NCI-H526 (cell line): ENCODE results near the gene LRRC56.
"Not testable (repeated sequence)": the region's sequence is repeated elsewhere in the genome, so short reads cannot be mapped to it uniquely, and the experiment has no call there.

Experiments
- DNase-seq, 2 experiments: peaks; one replicate each; lab custom pipeline; 2025; lab: John Stamatoyannopoulos, UW

LRRC56 gene

DNA sequence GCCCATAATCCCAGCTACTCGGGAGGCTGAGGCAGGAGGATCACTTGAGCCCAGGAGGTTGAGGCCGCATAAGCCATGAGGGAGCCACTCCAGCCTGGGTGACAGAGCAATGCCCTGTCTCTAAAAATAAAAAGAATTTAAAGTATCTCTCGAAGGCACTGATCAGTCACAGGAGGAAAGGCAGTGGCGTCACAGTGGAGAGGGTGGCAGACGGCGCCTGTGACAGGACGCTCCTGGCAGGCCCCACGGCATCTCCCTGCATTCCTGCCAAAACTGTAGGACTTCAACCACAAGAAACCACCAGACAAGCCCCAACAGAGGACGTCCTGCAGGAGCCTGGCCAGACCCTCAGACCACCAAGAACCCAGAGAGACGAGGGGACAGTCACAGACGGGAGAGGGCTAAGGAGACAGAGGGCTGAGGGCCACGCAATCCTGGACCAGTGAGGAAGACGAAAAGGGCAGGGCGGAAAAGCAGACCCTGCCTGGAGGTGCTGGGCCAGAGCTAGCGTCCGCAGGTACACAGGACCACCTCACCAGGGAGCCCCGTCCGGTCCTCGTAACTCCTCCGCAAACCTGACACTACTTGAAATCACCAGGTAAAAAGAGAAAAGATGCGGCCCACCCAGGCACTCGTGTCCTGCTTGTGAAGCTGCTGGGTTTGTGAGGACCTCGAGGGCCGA lies 36.2 kb upstream of the LRRC56 start:
- DNase-seq, result no peak

DNA sequence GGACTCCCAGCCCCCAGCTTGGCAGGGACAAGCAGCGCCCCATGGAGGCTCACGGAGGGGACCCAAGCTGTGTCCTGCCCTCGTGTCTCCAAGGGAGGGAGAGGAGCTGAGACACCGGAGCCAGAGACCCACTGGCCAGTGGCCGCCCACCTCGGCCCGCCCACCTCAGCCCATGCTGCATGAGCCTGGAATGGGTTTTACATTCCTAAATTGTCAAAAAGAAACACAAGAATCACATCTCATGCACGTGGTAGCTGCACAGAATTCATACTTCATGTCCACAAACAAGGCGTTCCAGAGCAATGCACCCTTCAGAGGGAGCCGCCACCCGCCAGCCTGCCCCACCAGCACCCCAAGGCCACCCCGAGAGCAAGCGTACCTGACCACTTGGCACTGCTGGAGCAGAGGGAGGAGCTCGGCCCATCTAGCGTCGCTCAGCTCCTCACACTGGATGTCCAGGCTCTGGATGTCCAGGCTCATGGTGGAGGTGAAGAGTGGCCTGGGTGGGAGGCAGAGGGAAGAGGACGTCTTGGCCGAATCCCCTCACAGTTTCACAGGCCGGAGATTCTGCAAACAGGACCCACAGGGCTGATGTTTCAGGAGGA lies 35.5 kb upstream of the LRRC56 start:
- DNase-seq, result no peak

DNA sequence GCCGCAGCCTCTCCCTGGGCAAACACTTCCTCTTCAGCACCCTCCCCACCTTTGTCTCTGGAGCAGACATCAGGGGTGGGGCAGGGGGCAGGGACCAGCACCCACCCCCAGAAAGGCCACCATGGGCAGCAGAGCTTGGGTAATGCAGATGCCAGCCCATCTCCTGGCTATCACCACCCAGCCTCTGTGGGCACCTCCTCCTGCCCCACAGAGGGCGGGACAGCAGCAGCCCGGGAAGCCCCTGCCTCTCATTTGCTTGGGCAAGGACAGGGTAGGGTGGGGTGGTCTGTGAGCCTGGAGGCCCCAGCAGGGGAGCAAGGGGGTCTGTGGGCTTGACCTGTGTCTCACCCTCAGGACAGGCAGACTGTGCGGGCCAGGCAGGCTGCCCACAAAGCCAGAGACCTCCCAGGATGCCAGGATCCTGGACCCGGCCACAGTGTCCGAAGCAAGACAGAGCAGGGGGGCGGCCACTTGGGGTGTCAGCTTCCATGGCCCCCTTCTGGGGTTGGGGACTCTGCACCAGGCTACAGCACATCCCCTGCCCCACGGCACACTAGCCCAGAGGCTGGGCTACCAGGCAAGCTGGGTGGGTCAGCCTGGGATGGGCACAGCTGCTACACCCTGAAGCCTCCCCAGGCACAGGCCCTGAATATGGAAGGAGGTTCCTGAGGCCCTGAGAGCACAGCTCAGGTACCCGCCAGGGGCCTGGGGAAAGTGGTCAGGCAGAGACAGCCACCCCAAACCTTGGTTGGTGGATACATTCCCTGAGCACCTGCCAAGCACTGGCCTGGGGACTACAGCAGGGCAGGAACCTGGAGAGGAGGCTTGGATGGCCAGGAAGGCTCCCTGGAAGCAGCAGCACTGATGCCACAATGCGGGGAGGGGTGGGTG lies 34.8 kb upstream of the LRRC56 start:
- no peak for DNase-seq

DNA sequence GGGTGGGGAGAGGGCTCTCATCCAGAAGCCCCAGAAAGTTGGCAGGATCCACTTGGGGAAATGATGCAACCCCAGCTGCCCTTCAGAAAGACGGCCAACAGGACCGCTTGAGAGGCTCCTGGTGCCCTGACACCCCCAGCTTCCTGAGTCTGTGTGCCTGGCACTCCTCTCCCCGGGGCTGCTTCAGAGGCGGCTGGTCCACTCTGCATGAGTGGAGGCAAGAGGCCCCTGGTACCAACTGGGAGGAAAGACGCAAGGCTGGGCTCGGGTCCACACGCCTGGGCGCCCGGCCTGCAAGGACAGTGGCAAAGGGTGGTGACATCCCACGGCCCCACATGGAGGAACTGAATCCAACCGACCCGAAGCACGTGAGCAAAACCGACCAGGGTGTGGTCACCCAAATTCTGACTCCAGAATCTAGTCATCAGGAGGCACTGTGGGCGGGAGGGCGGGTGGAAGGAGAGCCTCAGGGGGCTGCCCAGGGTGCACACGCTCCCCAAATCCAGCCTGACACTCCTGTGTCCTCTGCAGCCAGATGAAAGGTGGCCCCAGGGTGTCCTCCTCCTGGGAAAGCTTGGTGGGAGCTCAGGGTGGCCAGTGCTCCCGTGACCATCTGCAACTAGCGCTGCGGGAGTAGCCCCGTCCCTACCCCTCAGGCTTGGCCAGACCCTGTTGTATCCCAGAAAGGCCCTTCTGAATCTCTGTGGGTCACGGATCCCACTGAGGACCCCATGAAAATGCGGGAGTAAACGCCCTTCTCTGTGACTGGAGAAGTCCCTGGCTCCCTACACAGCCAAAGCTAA lies 33.9 kb upstream of the LRRC56 start:
- DNase-seq, result no peak

DNA sequence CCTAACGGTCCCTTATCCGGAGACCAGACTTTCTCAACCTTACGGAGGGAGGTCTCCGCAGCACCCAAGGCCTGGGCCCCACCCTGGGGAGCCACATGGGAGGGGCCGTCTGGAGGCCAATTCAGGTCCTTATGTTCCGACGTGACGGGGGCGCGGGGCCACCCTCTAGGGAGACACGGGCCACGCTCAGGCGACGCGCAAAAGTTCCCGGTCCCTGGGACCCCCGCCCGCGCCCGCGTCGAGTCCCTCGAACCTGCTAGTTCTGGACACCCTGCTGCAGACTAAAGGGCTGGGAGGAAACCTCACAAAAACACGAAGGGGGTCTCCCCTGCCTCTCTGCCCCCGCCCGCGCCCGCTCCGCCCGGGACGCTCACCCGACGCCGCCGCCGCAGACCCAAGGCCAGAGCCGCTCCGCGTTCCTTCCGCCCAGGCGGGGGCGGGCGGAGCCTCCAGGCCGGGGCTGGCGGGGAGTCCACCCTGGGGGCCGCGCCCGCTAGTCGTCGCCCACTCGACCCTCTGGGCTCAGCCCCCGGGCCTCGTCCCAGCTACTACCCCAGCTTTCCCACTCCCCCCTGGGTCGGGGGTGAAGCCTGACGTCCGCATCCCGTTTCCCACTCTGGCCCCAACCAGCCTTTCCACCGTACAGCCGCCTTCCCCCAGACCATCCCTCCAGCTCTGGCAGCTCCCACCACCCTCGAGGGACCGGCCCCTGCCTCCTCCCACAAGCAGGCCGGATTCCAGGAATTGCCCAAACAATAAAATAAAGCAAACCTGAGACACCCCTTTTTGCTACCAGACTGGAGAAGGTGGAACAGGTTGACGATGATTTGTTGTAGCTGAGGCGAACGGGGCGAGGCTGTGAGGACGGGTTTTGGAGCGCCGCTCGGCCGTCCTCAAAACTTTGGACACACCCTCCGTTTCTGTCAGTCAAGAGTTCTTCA lies 33.0 kb upstream of the LRRC56 start:
- DNase-seq, result no peak

DNA sequence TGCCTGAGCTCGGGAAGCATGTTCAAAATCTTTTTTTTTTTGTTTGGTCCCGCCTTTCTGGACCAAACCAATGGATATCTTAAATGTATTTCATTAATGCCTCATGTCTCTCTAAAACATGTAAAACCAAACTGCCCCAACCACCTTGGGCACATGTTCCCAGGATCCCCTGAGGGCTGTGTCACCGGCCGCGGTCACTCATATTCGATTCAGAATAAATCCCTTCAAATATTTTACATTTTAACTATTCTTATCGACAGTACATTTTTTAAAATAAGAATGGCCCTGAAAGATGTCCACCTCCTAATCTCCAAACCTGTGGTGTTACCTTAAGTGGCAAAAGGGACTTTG lies 32.4 kb upstream of the LRRC56 start:
- DNase-seq, result no peak

DNA sequence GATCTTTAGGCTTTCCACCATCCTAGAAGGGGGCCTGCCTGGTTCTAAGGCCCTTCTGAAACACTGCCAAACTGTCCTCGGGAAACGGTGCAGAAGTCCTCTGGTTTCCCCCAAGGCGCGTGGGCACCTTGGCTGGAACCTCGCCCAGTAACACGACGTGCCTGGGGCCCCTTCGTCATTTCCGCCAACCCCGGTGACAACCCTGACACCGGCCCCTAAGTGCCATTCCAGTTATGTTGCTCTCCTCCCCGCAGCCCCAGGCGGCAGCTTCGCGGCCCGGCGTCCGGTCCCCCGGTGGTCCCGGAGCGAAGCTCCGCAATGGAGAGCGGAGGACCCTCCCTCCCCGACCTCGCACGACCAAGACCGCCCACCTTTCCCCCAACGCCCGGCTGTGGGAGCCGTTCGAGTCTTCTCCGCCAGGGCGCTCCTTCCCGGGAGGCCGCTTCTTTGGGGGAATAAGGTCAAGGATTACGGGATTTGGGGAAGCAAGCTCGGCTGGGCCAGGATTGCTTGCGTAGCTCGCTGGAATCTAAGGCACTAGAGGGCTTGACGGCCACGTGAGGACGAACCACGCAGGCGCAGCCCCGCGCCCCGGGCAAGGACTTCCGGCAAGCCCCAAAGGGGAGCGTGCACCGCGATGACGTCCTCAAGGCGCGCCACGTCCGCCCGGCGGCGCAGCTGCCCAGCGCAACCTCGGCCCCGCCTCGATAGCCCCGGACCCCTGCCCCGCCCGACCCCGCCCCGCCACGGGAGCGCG lies 30.9 kb upstream of the LRRC56 start:
- DNase-seq, result peak; percentile 94 to 99

DNA sequence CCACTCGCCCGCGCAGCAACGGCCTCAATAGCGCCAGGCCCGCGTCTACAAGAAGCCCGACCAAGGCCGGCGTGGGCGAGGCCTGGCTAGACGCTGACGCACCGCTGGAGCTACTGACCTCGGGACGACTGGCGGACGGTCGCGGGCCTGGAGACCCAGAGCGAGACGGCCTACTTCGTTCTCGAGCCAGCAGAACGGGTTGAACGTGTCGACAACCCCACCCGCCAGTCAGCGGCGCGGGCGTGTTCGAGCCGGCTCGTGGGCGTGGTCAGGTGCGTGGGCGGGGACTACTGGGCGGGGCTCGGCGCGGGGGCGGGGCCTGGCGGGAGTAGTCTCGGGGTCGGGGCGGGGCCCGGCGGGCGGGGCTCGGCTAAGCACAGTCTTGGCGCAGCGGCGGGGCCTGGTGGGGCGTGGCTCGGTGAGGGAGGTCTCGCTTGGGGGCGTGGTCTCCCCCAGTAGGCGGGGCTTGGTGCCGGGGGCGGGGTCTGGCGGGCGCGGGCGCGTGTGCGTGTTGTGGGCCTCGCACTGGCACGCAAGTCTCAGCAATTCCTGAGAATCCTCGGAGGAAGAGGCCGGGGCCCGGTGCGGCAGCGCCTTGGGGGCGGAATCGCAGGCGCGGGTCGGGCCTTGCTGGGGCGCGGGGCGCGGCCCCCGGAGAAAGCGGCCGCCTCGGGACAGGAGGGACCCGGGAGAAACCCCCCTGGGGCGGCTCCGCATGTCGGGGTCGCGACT lies 30.2 kb upstream of the LRRC56 start, which contains the start of gene RNH1:
Gene RNH1 (minus strand): TSS at position 248 of the 732 bp plus-strand sequence. CDS start 5,080 bp downstream, outside the sequence.
- peak; percentile 94 to 98 for DNase-seq

DNA sequence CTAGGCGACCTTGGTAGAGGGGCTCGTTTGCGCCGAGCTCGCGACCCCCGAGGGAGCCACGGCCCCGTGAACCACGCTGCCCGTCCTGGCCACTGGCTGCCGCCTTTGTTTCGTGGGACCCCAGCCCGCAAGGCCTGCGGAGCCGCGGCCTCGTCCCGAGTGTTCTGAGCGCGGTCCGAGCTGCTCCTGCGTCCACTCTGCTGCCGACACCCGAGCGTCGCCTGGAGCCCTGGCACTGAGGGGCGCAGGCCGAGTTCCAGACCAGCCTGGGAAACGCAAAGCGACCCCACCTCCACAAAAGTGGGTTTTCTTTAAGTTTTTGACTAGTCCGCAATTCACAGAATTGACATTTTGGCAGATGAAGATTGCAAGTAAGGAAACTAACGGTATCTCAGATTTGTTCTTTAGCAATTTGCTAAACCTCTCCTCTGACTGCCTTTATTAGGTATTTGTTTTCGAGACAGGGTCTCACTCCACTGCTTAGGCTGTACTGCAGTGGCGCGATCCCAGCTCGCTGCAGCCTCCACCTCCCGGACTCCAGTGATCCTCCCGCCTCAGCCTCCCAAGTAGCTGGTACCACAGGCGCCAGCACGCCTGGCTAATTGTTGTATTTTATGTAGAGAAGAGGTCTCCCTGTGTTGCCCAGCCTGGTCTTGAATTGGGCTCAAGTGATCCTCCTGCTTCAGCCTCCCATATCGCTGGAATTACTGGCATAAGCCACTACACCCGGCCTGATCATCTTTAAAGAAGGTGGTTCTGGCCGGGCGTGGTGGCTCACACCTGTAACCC lies 29.4 kb upstream of the LRRC56 start:
- no peak for DNase-seq

DNA sequence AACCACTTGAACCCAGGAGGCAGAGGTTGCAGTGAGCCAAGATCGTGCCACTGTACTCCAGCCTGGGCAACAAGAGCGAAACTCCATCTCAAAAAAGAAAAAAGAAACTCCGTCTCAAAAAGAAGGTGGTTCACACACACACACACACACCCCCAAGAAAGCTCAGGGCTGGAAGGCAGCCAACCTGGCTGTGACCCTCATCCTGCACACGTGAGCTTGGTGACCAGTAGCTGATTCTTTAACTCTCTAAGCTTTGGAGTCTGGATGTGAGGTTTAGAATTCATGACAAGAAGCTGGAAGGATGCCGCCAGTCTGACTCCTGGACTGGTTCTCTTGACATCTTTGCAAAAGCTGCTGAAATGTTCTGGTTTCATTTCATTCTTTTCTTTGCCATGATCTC lies 28.4 kb upstream of the LRRC56 start:
- no peak for DNase-seq

DNA sequence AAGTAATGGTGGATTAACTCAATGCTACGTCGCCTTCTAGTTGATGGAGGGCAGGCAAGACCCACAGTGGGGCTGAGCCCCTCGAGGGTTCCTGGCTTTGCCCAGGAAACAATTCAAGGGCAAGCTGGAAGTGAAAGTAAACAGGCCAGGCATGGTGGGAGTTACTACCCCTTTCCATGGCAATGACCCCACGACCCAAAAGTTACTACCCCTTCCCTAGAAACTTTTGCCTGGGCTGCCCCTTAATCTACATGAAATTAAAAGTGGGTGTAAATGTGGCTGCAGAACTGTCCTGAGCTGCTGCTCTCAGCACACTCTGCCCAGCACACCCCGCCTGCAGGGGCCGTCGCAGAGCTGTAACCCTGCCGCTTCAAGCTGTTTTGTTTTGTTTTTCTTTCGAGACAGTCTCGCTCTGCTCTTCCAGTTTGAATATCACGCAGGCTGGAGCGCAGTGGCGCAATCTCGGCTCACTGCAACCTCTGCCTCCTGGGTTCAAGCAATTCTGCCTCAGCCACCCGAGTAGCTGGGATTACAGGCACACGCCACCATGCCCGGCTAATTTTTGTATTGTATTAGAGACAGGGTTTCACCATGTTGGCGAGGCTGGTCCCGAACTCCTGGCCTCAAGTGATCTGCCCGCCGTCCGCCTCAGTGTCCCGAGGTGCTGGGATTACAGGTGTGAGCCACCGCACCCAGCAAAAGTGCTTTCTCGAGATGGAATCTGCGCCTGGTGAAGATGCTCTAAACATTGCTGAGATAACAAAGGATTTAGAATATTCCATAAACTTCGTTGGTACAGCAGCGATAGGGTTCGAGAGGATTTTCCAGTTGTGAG lies 24.3 kb upstream of the LRRC56 start:
- no peak for DNase-seq

DNA sequence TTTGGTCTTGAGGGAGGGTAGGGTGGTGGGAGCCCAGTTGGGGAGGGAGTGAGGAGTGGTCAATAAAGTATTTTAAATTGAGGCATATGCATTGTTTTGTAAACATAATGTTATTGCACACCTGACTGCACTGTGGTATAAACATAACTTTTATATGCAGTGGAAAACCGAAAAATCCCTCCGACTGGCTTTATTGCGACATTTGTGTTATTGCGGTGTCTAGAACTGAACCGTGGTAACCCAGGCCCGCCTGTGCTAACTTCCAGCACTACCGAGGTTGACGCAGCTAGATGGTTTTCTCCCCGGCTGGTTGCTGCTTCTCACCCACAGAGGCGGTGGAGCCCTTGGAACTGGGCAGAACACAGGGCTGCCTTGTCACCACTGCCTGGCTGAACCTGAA lies 22.7 kb upstream of the LRRC56 start:
- no peak for DNase-seq

DNA sequence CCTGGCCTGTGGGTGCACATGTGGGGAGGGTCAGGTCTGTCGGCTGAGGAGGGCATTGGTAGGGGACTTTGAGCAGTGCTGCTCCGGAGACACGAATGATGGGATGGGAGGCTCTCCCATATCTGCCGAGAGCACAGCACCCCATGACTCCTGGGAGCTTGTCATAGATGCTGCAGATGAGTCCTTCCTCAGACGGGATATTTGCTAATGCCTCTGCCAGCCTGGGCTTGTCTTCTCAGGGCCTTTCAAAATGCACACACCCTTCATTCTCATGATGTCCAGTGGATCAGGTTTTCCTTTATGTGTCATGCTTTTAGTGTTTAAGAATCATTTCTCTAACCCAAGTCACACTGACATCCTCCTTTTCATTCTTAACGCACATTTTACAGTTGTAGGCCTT lies 22.2 kb upstream of the LRRC56 start:
- DNase-seq, result no peak

DNA sequence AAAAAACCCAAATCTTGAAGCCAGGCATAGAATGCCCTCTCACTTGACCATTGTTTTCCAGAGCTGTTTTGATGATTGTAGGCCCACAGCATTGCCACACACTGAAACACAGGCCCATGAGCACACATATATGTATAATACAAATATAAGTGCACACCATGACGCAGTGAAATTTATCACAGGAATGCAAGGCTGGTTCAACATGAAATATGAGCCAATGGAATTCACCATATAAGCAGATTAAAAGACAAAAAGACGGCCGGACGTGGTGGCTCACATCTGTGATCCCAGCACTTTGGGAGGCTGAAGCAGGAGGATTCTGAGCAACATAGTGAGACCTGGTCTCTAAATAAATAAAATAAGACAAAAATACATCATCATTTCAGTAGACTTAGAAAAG lies 20.9 kb upstream of the LRRC56 start:
- no peak for DNase-seq

DNA sequence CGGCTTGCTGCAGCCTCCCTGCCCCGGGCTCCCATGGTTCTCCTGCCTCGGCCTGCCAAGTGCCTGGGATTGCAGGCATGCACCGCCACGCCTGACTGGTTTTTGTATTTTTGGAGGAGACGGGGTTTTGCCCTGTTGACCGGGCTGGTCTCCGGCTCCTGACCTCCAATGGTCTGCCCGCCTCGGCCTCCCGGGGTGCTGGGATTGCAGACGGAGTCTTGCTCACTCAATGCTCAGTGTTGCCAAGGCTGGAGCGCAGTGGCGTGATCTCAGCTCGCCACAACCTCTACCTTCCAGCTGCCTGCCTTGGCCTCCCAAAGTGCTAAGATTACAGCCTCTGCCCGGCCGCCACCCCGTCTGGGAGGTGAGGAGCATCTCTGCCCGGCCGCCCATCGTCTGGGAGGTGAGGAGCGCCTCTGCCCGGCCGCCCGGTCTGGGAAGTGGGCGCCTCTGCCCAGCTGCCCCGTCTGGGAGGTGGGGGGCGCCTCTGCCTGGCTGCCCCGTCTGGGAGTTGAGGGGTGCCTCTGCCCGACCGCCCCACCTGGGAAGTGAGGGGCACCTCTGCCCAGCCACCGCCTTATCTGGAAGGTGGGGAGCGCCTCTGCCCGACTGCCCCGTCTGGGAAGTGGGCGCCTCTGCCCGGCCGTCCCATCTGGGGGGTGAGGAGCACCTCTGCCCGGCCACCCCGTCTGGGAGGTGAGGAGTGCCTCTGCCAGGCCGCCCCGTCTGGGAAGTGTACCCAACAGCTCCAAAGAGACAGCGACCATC lies 20.2 kb upstream of the LRRC56 start:
- DNase-seq, result not testable (repeated sequence)

DNA sequence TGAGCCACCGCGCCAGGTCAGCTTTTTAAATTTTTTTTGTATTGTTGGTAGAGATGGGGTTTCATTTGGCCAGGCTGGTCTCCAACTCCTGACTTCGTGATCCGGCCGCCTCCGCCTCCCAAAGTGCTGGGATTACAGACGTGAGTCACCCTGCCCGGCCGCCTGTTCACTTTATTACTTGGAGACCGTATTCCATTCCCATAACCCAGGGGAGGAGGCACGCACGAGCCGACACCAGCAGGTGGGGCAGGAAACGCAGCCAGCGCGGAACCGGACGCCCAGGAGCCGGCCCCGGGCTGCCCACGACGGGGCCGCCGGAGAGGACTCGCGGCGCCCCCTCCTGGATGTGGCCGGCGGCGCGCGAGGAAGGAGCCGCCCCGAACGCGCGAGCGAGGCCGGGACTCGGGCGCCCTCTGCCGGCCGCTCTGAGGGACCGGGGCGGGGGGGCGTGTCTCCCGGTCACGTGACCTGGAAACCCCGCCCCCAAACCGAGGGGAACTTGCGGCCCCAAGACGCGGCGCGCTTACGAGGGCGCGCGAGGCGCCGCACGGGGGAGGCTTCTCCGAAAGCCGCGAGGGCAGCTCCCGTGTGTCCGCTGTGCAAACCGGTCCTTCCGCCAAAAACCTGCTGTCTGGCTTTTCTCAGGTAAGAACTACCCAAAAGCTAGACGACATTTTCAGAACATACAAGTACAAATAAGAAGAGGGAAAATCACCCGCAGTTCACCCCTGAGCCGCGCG lies 18.7 kb upstream of the LRRC56 start:
- DNase-seq, result peak; percentile 84 to 96
